GM12878 (cell line): ENCODE results near the gene ANKRD24. TPM values are rescaled to one million over a fixed set of nuclear protein-coding genes. Genes with fewer than 3 reads are reported as not detected.

ENCODE experiments used
- ATF3 ChIP-seq: IDR thresholded peaks from 2 replicates; pipeline ENCODE4 v1.6.1; 2011; ENCODE audit warnings: low read depth, mild to moderate bottlenecking, low read length, moderate library complexity, borderline replicate concordance; ENCODE audit errors: extremely low read depth
- BCL11A ChIP-seq: IDR thresholded peaks from 2 replicates; pipeline ENCODE4 v1.6.1; 2011; ENCODE audit warnings: low read depth, low read length
- BRCA1 ChIP-seq: IDR thresholded peaks from 2 replicates; pipeline ENCODE4 v1.6.1; 2011; ENCODE audit warnings: low read depth, low read length, improper control_type of control experiment
- CBX5 ChIP-seq: sonication (generic); IDR thresholded peaks from 2 replicates; pipeline ENCODE4 v1.6.1; 2016; ENCODE audit warnings: low read depth, moderate library complexity, mild to moderate bottlenecking, inconsistent platforms
- CEBPB ChIP-seq, 2 experiments: fragments of 150-350 bp in 1 of 2; IDR thresholded peaks; 2 replicates each; pipeline ENCODE4 v1.6.1; 2012 to 2014; ENCODE audit warnings: low read depth in 2 of 2, low read length in 2 of 2, borderline replicate concordance in 1 of 2, inconsistent platforms in 1 of 2
- CHD1 ChIP-seq: IDR thresholded peaks from 2 replicates; pipeline ENCODE4 v1.6.1; 2012; ENCODE audit warnings: low read depth, low read length, improper control_type of control experiment
- E2F8 ChIP-seq: fragments of 450-650 bp; IDR thresholded peaks from 2 replicates; pipeline ENCODE4 v1.6.1; 2018; ENCODE audit warnings: mild to moderate bottlenecking, low read depth, moderate library complexity; ENCODE audit not compliant: partially characterized antibody
- ESRRA ChIP-seq: IDR thresholded peaks from 2 replicates; pipeline ENCODE4 v1.6.1; 2012; ENCODE audit warnings: mild to moderate bottlenecking, low read length, improper control_type of control experiment
- KDM1A ChIP-seq: fragments of 200-600 bp; sonication (generic); IDR thresholded peaks from 2 replicates; pipeline ENCODE4 v1.6.1; 2016; ENCODE audit warnings: borderline replicate concordance
- MYC ChIP-seq: IDR thresholded peaks from 2 replicates; pipeline ENCODE4 v1.6.1; 2011; ENCODE audit warnings: mild to moderate bottlenecking, low read length, moderate library complexity, inconsistent platforms; ENCODE audit not compliant: insufficient read depth, insufficient replicate concordance, insufficient read length, severe bottlenecking
- NRF1 ChIP-seq: conservative IDR thresholded peaks from 2 replicates; pipeline ENCODE4 v1.6.1; 2011; ENCODE audit warnings: mild to moderate bottlenecking, low read depth, low read length, improper control_type of control experiment
- PAX8 ChIP-seq: fragments of 450-650 bp; IDR thresholded peaks from 2 replicates; pipeline ENCODE4 v1.6.1; 2017; ENCODE audit warnings: mild to moderate bottlenecking, moderate library complexity
- POLR2AphosphoS2 ChIP-seq: IDR thresholded peaks from 2 replicates; pipeline ENCODE4 v1.6.1; 2011; ENCODE audit warnings: low read depth, mild to moderate bottlenecking, low read length, improper control_type of control experiment, moderate library complexity
- POLR2AphosphoS5 ChIP-seq: IDR thresholded peaks from 2 replicates; pipeline ENCODE4 v1.6.1; 2011; ENCODE audit warnings: mild to moderate bottlenecking, low read length, inconsistent platforms
- RAD21 ChIP-seq: IDR thresholded peaks from 2 replicates; pipeline ENCODE4 v1.6.1; 2011; ENCODE audit warnings: mild to moderate bottlenecking, low read depth, low read length, moderate library complexity; ENCODE audit not compliant: insufficient read depth
- SMC3 ChIP-seq: IDR thresholded peaks from 2 replicates; pipeline ENCODE4 v1.6.1; 2011; ENCODE audit warnings: low read length, improper control_type of control experiment, borderline replicate concordance
- STAT1 ChIP-seq: fragments of 450-650 bp; conservative IDR thresholded peaks from 2 replicates; pipeline ENCODE4 v1.6.1; 2014; ENCODE audit warnings: antibody characterized with exemption, mild to moderate bottlenecking
- STAT3 ChIP-seq: IDR thresholded peaks from 2 replicates; pipeline ENCODE4 v1.6.1; 2011; ENCODE audit warnings: low read depth, low read length, improper control_type of control experiment
- YY1 ChIP-seq: IDR thresholded peaks from 2 replicates; pipeline ENCODE4 v1.6.1; 2011; ENCODE audit warnings: low read depth, mild to moderate bottlenecking, low read length
- ZBED1 ChIP-seq: IDR thresholded peaks from 2 replicates; pipeline ENCODE4 v1.6.1; 2016; ENCODE audit warnings: borderline replicate concordance
- ZNF217 ChIP-seq: fragments of 450-650 bp; IDR thresholded peaks from 2 replicates; pipeline ENCODE4 v1.6.1; 2017; ENCODE audit warnings: antibody characterized with exemption, mild to moderate bottlenecking
- polyA plus RNA-seq, 11 experiments: library from polyadenylated mRNA; depleted of rRNA in 4 of 11; unstranded in 6 of 11; stranded (reverse) in 5 of 11; fragments of >200 nt; fragmentation: Nextera tagmentation in 4 of 11; fragmentation: Illumina TruSeq in 1 of 11; extraction: Ambion mirVana in 4 of 11; extraction: Trizol in 1 of 11; gene quantifications; 1 replicate in 1 of 11; 2 replicates in 10 of 11; pipeline versions ENCODE4 v1.2.1 to v1.2.3, GENCODE V29; 2011 to 2016; ENCODE audit warnings: inconsistent platforms in 2 of 11, missing spikeins in 2 of 11, low read depth in 1 of 11
- total RNA-seq, 4 experiments: library from RNA; depleted of rRNA in 3 of 4; stranded (reverse); fragments of >200 nt in 3 of 4; fragmentation: Illumina TruSeq in 1 of 4; extraction: Trizol in 1 of 4; gene quantifications; 2 replicates each; pipeline versions ENCODE4 v1.2.1 to v1.2.3, GENCODE V29; 2013 to 2021
- TF ChIP-seq, protein P1 (sequence below): IDR thresholded peaks from 2 replicates; pipeline ENCODE4 v1.6.1; 2012; ENCODE audit warnings: mild to moderate bottlenecking, low read depth, low read length
- TF ChIP-seq, protein P2 (sequence below): fragments of 450-650 bp; IDR thresholded peaks from 2 replicates; pipeline ENCODE4 v1.6.1; 2017; ENCODE audit warnings: mild to moderate bottlenecking

ANKRD24 gene
- total and polyA plus RNA-seq, 10 of the 15 experiments (the other 5 are each of a cell fraction or from before 2014, with no cell fraction given) = 0.02 to 0.59 (median 0.35) TPM; not detected in 1

- peak; percentile 77; the same call in 1 of the 2 replicates for TF ChIP-seq POLR2AphosphoS5
- TF ChIP-seq BCL11A = peak; percentile 67
- TF ChIP-seq NRF1 = no peak
- TF ChIP-seq ZBED1 = no peak
- no peak for TF ChIP-seq RAD21
- TF ChIP-seq MYC = no peak
- TF ChIP-seq STAT1 = no peak
- TF ChIP-seq, protein P1, sequence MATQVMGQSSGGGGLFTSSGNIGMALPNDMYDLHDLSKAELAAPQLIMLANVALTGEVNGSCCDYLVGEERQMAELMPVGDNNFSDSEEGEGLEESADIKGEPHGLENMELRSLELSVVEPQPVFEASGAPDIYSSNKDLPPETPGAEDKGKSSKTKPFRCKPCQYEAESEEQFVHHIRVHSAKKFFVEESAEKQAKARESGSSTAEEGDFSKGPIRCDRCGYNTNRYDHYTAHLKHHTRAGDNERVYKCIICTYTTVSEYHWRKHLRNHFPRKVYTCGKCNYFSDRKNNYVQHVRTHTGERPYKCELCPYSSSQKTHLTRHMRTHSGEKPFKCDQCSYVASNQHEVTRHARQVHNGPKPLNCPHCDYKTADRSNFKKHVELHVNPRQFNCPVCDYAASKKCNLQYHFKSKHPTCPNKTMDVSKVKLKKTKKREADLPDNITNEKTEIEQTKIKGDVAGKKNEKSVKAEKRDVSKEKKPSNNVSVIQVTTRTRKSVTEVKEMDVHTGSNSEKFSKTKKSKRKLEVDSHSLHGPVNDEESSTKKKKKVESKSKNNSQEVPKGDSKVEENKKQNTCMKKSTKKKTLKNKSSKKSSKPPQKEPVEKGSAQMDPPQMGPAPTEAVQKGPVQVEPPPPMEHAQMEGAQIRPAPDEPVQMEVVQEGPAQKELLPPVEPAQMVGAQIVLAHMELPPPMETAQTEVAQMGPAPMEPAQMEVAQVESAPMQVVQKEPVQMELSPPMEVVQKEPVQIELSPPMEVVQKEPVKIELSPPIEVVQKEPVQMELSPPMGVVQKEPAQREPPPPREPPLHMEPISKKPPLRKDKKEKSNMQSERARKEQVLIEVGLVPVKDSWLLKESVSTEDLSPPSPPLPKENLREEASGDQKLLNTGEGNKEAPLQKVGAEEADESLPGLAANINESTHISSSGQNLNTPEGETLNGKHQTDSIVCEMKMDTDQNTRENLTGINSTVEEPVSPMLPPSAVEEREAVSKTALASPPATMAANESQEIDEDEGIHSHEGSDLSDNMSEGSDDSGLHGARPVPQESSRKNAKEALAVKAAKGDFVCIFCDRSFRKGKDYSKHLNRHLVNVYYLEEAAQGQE = no peak
- 0 out of 2 replicates have a peak, but pooled peaks have one; percentile 24 for TF ChIP-seq CBX5
- peak; percentile 87 for TF ChIP-seq ZNF217
- peak; percentile 58; the same call in 1 of the 2 replicates for TF ChIP-seq CHD1
- TF ChIP-seq SMC3 = no peak
- TF ChIP-seq YY1 = no peak; the same call in 1 of the 2 replicates
- no peak for TF ChIP-seq BRCA1
- no peak for TF ChIP-seq KDM1A
- no peak for TF ChIP-seq E2F8
- TF ChIP-seq STAT3 = no peak
- no peak for TF ChIP-seq CEBPB (IDR thresholded peaks at IDR 0.05; ENCODE audit: borderline replicate concordance in 1 of 2, low read depth in 2 of 2, low read length in 2 of 2)
- no peak for TF ChIP-seq ESRRA
- TF ChIP-seq, protein P2, sequence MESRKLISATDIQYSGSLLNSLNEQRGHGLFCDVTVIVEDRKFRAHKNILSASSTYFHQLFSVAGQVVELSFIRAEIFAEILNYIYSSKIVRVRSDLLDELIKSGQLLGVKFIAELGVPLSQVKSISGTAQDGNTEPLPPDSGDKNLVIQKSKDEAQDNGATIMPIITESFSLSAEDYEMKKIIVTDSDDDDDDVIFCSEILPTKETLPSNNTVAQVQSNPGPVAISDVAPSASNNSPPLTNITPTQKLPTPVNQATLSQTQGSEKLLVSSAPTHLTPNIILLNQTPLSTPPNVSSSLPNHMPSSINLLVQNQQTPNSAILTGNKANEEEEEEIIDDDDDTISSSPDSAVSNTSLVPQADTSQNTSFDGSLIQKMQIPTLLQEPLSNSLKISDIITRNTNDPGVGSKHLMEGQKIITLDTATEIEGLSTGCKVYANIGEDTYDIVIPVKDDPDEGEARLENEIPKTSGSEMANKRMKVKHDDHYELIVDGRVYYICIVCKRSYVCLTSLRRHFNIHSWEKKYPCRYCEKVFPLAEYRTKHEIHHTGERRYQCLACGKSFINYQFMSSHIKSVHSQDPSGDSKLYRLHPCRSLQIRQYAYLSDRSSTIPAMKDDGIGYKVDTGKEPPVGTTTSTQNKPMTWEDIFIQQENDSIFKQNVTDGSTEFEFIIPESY = no peak
- TF ChIP-seq PAX8 = no peak
- no peak for TF ChIP-seq POLR2AphosphoS2
- TF ChIP-seq ATF3 = no peak
Observed at GRCh38 chr19:4229179-4229931, 46.9 kb downstream of the ANKRD24 start, which contains the start of gene EBI3 (continued).
